GM11168 (cell line): ENCODE measurements around the gene TAB3.

Experiments used
- in situ Hi-C: fragments of 300-500 bp; cut with MboI; formaldehyde crosslinking; loops from one replicate; pipeline ENCODE4 v1.12.0; 2022; ENCODE audit warnings: low sequenced_read_pairs; ENCODE audit not compliant: unreplicated experiment

Gene TAB3

DNA sequence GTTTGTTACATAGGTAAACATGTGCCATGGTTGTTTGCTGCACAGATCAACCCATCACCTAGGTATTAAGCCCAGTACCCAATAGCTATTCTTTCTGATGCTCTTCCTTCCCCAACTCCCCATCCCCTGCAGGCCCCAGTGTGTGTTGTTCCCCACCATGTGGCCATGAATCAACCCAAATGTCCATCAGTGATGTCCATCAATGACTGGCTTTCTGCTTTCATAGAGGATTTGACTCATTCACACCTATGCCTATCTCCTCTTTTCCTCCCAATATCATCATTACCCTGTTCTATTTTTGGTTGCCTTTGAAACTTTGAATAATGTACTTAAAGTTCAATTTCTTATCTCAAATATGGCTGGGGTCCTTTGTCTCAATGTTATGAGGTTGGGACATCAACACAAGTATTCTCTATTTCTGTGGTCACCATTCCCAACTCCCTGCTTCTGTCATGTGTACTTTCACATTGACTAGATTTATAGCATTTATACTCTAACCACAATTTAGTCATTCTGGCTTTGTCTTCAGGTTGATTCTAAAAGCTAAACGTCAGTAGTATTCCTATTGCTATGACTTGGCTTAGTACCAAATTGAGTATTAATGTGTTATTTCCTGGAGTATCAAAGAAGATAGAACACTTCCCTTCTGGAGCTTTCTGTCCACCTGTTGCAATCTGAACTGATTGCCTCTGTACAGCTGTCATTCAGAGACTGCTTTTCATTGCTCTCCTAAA lies 107.2 kb downstream of the TAB3 start:
- in situ Hi-C loops, result no loop called here

- in situ Hi-C loops, result no loop called here
Observed at GRCh38 chrX:30779453-30780030, 109.5 kb downstream of the TAB3 start.

DNA sequence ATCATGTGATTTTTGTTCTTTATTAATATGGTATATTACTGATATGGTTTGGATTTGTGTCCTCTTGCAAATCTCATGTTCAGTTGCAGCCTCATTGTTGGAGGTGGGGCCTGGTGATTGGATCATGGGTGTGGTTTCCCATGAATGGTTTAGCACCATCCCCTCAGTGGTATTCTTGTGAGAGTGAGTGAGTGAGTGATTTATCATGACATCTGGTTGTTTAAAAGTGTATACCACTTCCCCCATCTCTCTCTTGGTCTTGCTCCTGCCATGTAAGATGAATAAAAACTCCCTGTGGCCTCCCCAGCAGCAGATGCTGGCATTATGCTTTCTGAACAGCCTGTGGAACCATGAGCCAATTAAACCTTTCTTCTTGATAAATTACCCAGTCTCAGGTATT lies 111.5 kb downstream of the TAB3 start:
- in situ Hi-C loops, result no loop called here
